Esophagus muscularis mucosa (tissue), 3 donors: ENCODE data around the gene CYP2J2.

ENCODE experiments used
- EP300 ChIP-seq: sonication (generic); formaldehyde crosslinking; IDR thresholded peaks from one replicate; pipeline ENCODE4 v1.6.1; 2017; ENCODE audit warnings: antibody characterized with exemption
- TF ChIP-seq, protein P1 (sequence below), 3 experiments: fragments of 200-600 bp in 2 of 3; fragments of 450-650 bp in 1 of 3; sonication (generic) in 2 of 3; IDR thresholded peaks; one replicate each; pipeline ENCODE4 v1.5.1; 2017 to 2019; ENCODE audit warnings: antibody characterized with exemption in 3 of 3, mild to moderate bottlenecking in 2 of 3, moderate library complexity in 1 of 3

DNA sequence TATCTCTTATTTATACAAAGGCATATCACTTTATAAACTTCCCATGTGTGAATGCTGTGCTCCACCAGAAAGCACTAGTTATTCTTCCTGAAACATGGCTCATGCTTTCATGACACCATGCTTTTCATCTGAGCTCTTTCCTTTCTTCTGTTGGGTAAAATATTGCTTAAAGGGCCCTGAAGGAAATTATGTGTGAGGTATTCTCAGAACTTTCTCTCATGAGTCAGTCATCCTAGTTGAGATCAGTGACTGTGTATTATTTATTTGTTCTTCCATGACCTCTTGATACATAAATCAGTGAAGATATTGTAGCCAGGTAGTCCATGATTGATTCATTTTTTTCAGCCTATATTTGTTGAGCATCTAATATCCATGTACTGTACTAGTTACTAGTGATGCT lies 54.8 kb downstream of the CYP2J2 start:
- TF ChIP-seq EP300, result no peak
- TF ChIP-seq, protein P1, sequence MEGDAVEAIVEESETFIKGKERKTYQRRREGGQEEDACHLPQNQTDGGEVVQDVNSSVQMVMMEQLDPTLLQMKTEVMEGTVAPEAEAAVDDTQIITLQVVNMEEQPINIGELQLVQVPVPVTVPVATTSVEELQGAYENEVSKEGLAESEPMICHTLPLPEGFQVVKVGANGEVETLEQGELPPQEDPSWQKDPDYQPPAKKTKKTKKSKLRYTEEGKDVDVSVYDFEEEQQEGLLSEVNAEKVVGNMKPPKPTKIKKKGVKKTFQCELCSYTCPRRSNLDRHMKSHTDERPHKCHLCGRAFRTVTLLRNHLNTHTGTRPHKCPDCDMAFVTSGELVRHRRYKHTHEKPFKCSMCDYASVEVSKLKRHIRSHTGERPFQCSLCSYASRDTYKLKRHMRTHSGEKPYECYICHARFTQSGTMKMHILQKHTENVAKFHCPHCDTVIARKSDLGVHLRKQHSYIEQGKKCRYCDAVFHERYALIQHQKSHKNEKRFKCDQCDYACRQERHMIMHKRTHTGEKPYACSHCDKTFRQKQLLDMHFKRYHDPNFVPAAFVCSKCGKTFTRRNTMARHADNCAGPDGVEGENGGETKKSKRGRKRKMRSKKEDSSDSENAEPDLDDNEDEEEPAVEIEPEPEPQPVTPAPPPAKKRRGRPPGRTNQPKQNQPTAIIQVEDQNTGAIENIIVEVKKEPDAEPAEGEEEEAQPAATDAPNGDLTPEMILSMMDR (IDR thresholded peaks at IDR 0.05), result no peak
